ENCODE data around the gene PRAF2.
A peak's percentile ranks its signal among the peaks of the same experiment; 100 is the strongest.

PRAF2 gene

DNA sequence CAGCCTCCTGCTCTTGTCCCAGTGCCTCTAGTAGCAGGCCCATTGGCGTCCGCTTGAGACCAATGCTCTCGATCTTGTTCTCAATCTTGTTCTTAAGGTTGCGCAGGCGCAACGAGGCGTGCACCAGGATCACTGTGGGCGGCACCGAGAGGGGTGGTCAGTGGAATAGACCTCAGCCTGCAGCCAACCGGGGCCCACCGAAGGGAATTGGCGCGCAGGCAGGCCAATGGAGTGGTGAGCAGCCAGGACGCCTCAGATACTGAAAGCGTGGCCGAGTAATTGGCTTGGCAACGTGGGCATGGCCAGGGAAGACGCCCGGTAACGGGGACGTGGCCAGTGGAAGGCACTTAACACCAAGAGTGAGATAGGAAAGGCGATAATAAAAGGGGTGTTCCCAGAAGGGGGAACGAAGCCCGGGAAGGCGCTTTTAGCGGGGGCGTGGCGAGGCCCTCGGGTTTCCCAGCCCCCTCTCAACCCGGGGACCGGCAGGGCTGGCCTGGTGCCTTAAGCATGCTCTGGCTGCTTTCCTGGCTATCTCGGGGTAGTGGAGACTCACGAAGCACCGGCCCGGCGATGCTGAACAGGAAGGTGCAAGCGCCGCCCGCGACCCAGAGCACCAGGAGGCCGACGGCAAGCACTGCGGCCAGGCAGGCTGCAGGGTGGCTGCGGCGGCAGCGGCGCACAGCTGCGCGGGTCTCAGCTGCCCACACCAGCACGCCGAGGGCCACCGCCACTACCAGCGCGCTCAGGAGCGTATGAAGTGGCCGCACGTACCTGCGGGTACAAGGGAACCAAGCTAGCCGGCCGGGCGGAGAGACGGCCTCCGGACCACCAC, 1.7 kb downstream of the PRAF2 start:
- DNase-seq = no peak

DNA sequence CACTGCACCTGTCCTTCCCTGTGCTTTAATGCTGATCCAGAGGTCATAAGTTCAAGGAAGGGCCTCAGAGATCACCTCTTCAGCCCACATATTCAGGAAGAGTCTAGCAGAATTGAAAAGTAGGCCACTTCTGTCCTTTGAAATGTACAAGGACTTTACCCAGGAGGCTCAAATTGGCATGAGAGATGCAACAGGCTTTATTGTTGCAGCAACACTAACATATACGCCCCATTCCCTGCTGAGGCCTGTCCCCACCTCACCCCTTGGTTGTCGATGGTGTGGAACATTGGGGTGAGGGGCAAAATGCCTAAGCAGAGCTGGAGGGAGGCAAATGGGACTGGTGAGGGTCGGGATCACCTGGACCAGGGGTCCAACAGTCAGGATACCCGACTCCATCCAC, 2.8 kb downstream of the PRAF2 start:
- no peak for DNase-seq

DNA sequence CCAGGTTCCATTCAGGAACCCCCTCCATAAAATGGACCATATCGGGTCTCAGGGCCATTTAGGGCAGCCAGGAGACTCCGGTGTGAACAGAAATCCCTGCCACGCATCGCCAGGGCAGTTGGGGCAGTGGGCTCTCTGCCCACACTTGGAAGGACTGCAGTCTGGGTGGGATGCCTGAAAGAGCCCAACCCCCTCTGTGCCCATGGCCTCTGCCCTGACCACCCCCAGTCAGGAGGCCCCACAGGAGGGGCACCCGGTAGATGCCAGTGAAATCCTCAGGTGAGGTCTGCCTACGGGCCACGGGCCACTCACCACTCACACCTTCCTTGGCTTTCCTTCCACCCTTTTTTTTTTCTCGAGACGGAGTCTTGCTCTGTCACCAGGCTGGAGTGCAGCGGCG, 4.8 kb downstream of the PRAF2 start:
- no peak for DNase-seq

- DNase-seq = no peak
Measured at GRCh38 chrX:49067285-49068120, 6.3 kb downstream of the PRAF2 start.

DNA sequence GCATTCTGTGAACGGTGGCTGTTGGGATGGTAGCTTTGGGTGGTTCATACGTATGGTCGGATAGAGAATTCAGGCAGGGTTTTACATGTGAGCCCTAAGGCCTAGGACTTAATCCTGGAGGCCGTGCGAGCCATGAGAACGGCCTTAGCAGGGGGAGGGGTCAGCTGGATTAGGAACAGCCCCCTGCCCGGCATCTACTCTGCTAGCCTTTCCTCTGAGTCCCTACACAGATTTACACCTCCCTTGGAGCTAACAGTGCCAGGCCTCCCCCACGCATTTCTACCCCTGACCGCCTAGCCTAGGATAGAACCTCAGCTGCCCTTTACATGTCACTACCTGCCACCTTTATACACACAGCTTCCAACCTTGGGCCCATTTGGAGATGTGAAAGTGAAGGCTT, 7.1 kb downstream of the PRAF2 start:
- DNase-seq = no peak

DNA sequence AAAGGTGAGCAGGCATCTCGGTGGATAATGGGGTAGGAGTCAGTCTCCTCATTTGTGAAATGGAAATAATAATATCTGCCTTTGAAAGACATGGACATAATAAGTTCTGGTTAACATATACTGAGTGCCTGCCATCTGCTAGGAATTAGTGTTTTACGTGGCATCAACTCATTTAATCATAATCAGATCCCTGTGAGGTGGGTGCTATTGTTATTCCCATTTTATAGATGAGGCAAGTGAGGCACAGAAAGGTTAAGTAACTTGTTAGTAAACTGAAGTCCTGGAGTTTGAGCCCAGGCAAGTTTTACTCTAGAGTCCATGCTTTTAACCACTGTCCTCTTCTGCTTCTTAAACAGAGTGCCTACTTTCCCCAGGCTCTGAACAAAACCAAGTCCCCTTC, 7.5 kb downstream of the PRAF2 start:
- DNase-seq = no peak

DNA sequence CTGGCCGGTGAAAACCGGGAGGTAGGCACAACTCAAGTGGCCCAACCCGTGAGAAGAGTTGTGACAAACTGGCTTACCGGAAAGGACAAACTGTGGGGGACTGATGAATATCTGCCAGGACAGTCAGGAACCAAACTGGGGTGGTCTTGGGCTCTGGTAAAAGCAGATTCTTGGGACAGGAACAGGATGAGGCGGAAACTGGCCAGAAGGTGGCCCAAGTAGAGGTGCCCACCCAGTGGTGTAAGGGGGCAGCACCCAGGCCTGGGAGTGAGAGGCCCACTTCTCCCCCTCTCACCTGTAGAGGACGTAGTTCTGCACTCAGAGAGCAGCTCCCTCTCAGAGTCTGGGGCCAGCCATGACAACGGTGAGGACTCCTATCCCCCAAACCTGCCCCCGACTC, 9.1 kb downstream of the PRAF2 start:
- DNase-seq = no peak

DNA sequence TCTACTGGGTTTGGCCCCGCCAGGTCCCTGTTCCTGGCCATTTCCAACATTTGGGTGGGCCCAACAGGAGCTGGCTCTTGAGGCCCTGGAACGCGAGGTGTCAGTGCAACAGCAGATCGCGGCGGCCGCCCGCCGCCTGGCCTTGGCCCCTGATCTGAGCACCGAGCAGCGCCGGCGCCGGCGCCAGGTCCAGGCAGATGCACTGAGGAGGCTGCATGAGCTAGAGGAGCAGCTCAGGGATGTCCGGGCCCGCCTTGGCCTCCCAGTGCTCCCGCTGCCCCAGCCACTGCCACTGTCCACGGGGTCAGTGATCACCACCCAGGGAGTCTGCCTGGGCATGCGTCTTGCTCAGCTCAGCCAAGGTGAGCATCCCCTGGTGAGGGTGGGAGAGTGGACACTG, 9.5 kb downstream of the PRAF2 start:
- DNase-seq = no peak

GRCh38 chrX:49063715-49064114, 10.1 kb downstream of the PRAF2 start:
- no peak for DNase-seq

GRCh38 chrX:49061916-49062315, 11.9 kb downstream of the PRAF2 start:
- no peak for DNase-seq

DNA sequence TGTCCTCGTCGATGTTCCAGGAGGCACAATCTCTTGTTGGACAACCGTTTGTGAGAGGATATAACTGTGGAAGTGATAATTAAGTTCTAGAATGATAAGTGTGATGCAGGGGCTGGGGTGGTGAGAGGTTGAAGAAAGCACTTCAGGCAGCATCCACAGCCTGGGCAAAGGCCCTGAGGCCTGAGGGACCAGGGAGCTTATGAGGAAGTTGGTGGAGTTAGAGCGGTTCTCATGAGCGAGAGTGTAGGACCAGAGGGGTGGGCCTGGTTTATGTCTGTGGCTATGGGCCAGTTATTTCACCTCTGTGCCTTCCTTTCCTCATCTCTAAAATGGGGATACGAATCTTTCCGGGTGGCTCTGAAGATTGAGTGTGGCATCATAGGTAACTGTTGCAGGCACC, 12.3 kb downstream of the PRAF2 start:
- DNase-seq = no peak

DNA sequence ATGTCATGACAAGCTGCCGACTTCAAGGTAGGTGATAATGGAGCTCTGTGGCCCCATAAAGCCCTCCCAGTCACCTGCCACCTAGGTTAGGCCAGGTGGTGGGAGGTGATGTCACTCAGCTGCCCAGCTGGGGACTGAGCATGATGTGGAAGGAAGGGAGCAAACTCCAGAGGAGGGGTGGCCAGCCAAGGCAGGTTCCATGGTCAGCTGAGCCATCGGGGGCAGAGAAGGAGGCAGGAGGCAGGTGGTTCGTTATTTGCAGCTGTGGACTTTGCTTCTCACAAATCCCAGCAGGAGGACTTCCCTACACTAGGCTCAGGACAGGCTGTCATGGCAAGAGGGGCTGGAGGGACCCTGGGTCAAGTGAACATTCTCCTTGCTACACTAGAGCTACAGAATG, 12.9 kb downstream of the PRAF2 start:
- no peak for DNase-seq

DNA sequence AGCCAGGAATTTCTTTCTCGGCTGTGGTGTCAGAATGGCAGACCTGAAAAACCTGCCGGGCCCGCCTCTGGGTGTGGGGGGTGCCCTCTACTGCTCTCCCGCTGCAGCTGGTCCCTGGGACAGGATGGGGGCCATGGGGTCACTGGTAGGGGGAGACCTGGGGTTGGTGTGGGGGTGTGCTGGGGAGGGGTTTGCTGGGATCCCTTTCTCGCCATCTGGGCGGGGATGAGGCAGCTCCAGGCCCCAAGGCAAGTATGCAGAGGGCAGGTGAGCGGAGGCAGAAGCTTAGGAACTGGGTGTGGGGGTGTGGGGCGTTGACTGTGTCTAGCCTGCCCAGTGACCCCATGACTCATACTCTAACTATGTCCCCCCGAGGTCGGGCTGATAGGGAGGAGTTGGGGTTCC, 14.1 kb downstream of the PRAF2 start:
- no peak for DNase-seq

DNA sequence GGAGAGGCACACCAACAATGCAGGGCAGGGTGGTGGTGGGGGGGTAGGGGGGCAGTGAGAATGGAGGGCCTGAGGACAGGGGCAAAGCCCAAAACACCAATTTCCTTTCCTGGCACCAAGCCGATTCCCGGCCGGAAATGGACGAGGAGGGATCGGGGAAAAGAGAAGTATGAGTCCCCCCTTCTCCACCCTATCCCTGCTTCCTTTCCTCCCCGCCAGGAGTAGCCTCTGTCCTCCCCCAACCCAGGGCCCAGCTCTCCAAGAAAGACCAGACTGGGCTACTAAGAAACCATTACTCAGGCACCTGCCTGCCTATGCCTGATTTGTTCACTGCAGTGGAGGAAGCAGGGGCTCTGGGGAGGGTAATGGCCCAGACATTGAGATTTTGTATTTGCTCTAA, 14.6 kb downstream of the PRAF2 start:
- DNase-seq = no peak

DNA sequence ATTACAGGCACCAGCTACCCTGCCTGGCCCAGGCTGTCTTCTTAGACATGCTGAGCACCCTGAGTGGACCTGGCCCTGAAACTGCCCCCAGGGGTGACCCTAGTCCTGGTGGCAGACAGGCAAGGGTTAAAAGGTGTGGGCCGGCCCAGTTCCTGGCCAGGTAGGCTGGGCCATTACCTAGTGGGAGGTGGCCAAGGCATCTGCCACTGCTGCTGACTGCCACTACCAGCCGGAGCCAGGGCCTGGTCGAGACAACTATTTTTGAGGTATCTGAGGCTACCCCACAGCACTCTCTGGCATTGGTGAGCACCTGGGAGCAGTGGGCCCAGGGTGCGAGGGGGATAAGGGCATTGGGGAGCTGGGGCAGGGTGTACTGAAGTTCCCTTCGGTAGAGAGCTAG, 15.0 kb downstream of the PRAF2 start, which contains the start of gene CCDC120:
TSS of gene CCDC120 (plus strand) at position 206 of the 400 bp plus-strand sequence. CDS start 3,043 bp downstream, outside the sequence.
- DNase-seq = no peak

GRCh38 chrX:49054073-49054762, 19.6 kb downstream of the PRAF2 start:
- no peak for DNase-seq

DNA sequence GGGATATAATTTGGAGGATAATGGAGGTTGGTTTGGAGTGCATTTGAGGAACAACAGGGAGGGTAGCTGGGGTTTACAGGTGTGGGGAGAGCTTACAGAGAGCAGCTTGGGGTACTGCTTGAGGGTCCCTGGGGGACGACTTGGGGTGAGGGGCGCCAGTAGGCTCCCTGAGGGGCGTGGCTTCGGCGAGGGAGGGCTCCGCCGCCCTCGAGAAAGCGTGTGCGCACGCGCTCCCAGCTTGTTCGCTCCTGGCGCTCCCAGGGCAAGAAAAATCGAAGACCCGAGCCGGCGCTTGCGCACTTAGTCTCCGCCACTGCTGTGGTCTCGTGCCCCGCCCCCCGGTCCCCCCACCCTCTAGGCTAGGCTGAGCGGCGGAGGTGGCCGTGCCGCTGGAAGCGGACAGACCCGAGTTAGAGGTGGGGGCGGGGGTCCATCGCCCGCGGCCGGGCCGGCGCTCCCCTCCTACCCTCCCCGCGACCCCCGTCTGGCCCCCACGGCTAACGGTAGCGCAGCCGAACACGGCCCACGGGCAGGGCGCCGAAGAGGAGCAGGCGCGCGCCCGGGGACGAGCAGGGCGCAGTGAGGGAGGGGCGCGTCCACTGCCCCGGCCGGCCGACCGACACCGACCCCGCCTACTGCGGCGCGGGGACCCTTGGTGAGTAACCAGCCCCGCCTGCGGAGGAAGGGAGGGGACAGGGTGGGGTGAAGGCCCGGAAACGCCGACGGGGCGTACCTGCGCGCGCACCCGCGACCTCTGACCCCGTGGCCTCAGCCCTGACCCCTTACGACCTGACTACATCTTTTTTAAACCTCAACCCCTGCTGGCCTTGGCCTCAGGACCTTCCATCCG, 20.4 kb downstream of the PRAF2 start:
- peak; percentile 65 for DNase-seq

- DNase-seq = no peak
Measured at GRCh38 chrX:49043987-49044281, 29.9 kb downstream of the PRAF2 start.

DNA sequence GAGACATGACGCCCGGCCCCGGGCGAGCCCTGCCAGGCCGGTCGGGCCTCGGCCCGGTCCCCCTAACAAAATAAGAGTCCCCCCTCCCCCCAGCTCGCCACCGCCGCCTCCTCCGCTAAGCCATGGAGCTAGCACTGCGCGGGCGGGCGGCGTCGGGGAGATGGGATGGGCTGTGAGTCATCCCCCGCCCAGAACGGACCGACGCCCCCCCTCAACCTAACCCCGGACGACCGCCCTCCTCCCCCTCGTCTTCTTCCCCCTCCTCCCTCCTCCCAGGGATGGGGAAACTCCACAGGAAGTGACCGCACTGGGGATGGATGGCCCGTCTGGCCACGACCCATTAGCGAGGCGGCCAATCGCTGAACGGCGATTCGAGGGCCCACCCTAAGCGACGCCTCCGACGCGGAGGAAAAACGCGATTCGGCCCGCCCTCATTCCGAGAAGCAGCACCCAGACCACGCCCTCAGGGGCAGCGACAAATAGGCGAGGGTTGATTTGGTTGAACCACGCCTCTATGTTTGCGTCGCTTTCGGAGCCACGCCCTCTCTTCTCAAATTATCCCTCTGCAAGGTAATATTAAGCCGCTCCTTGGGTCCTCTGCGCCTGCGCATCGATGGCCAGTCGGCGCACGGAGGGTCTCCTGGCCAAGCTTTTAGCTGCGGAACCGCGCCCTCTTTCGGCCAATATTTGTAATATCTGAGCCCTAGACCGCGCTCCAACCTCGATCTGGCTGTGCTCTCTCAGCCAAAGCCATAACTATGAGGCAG, 30.4 kb downstream of the PRAF2 start, which contains the start of gene TFE3:
TSS of gene TFE3 (minus strand) at position 138 of the 767 bp plus-strand sequence. CDS start at position 7, 131 bp downstream.
- DNase-seq = peak; percentile 91

- no peak for DNase-seq
Measured at GRCh38 chrX:49042581-49043219, 31.1 kb downstream of the PRAF2 start.

Measured in stimulated activated CD4-positive, alpha-beta T cell treated with anti-CD3 and anti-CD28 coated beads, Interleukin-4, amount 100 ng/mL, for 1 hour (primary cell).